Mesendoderm (in vitro differentiated cells): ENCODE data around the gene PTGR3.
A peak's percentile ranks its signal among the peaks of the same experiment; 100 is the strongest.

Experiments used
- DNase-seq: peaks from one replicate; pipeline ENCODE4 v3.0.0; 2013
- H2AK5ac ChIP-seq: 2 replicates; pipeline ENCODE4 v1.6.1; 2013; ENCODE audit warnings: low read length, inconsistent platforms
- H2BK120ac ChIP-seq: 2 replicates; pipeline ENCODE4 v1.6.1; 2013; ENCODE audit warnings: low read depth, mild to moderate bottlenecking, low read length, moderate library complexity, mixed read lengths
- H2BK15ac ChIP-seq: replicated peaks from 2 replicates; pipeline ENCODE4 v1.6.1; 2013; ENCODE audit warnings: low read depth, mild to moderate bottlenecking, moderate library complexity
- H2BK5ac ChIP-seq: 2 replicates; pipeline ENCODE4 v1.6.1; 2013; ENCODE audit warnings: low read length, inconsistent platforms
- H3K18ac ChIP-seq: 2 replicates; pipeline ENCODE4 v1.6.1; 2013; ENCODE audit warnings: mild to moderate bottlenecking, low read length, mixed read lengths
- H3K23ac ChIP-seq: one replicate; pipeline ENCODE4 v1.6.1; 2013; ENCODE audit warnings: low read length
- H3K27ac ChIP-seq: 2 replicates; pipeline ENCODE4 v1.5.1; 2013; ENCODE audit warnings: low read depth, mild to moderate bottlenecking, inconsistent platforms, low read length, moderate library complexity
- H3K27me3 ChIP-seq: 2 replicates; pipeline ENCODE4 v1.6.1; 2013; ENCODE audit warnings: low read length, control low read depth, mild to moderate bottlenecking, inconsistent platforms; ENCODE audit not compliant: insufficient read depth, poor library complexity
- H3K36me3 ChIP-seq: 2 replicates; pipeline ENCODE4 v1.6.1; 2013; ENCODE audit warnings: low read length, inconsistent platforms; ENCODE audit not compliant: control insufficient read depth, insufficient read depth
- H3K4ac ChIP-seq: one replicate; pipeline ENCODE4 v1.6.1; 2013; ENCODE audit warnings: low read depth, mild to moderate bottlenecking, low read length, moderate library complexity
- H3K4me1 ChIP-seq: 2 replicates; pipeline ENCODE4 v1.6.1; 2013; ENCODE audit warnings: low read depth, low read length, inconsistent platforms; ENCODE audit not compliant: control insufficient read depth
- H3K4me2 ChIP-seq: 2 replicates; pipeline ENCODE4 v1.6.1; 2013; ENCODE audit warnings: low read length
- H3K4me3 ChIP-seq: 2 replicates; pipeline ENCODE4 v1.5.1; 2013; ENCODE audit warnings: mild to moderate bottlenecking, low read length
- H3K56ac ChIP-seq: one replicate; pipeline ENCODE4 v1.6.1; 2013; ENCODE audit warnings: low read length
- H3K79me1 ChIP-seq: 2 replicates; pipeline ENCODE4 v1.6.1; 2013; ENCODE audit warnings: low read length, inconsistent platforms
- H3K79me2 ChIP-seq: 2 replicates; pipeline ENCODE4 v1.6.1; 2013; ENCODE audit warnings: mild to moderate bottlenecking, low read length; ENCODE audit not compliant: control insufficient read depth, insufficient read depth
- H3K9ac ChIP-seq: 2 replicates; pipeline ENCODE4 v1.6.1; 2013; ENCODE audit warnings: low read length, inconsistent platforms
- H4K5ac ChIP-seq: one replicate; pipeline ENCODE4 v1.6.1; 2013; ENCODE audit warnings: low read length
- H4K8ac ChIP-seq: one replicate; pipeline ENCODE4 v1.6.1; 2013; ENCODE audit warnings: low read depth, mild to moderate bottlenecking, control low read depth, low read length, moderate library complexity
- WGBS: extraction: QIAGEN DNeasy Blood & Tissue Kit; methylation state at CpG from one replicate; pipeline ENCODE4 v1.1.7; 2013; ENCODE audit warnings: low lambda C conversion rate, missing lambda C conversion rate; ENCODE audit not compliant: insufficient coverage; ENCODE audit errors: extremely low coverage; 5-methylcytosine and 5-hydroxymethylcytosine counted together

Gene PTGR3

GRCh38 chr18:75204732-75205513 lies 4.0 kb downstream of the PTGR3 start:
- Histone ChIP-seq H3K4me1 (peaks cover 3% of the 10 kb centered on the region), H2BK5ac (no peak overlapping the region), H3K79me2 (no peaks in the 10 kb centered on the region), H3K4ac (no peak overlapping the region), H3K4me2 (peak overlapping the region; percentile 71), H3K79me1 (no peaks in the 10 kb centered on the region), H2AK5ac (no peak overlapping the region), H3K36me3 (no peaks in the 10 kb centered on the region), H3K9ac (peak overlapping the region; percentile 42), H3K23ac (peak overlapping the region; percentile 66), H4K5ac (no peak overlapping the region), H3K27me3 (peaks cover 34% of the 10 kb centered on the region), H2BK15ac (no peak overlapping the region), H3K18ac (no peak overlapping the region), H2BK120ac (no peak overlapping the region), H3K27ac (no peak overlapping the region), H4K8ac (no peak overlapping the region), H3K4me3 (no peak overlapping the region), H3K56ac (peak overlapping the region; percentile 62)
- WGBS, result no CpG with 5 or more reads among the region's 75 CpGs
- peak; percentile 27 for DNase-seq

DNA sequence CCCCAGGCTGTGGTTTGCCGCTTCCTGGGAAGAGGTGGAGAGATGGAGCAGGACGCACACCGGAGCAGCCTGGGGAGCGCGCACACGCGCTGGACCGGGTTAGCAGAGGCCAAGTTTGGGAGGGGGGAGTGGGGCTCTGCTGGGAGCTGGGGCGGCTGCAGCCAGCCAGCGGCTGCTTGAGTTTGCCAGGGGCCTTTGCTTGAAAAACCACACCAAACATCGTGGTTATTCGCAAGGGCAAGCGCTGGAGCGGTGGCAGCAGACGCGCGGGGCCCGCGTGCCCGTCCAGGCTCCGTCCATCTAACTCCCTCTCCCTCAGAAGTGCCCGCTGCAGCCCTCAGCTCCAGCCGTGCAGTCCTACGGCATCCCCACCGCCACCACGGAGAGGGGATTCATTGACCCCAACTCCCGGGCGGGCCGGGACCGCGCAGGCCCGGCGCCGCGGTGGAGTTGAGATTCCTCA lies 4.6 kb downstream of the PTGR3 start:
- no peak overlapping the region for H3K27ac ChIP-seq
- H3K79me1 ChIP-seq, result no peaks in the 10 kb centered on the region
- no peak overlapping the region for H2BK15ac ChIP-seq
- peak overlapping the region; percentile 71 for H3K4me2 ChIP-seq
- no CpG with 5 or more reads among the region's 35 CpGs for WGBS
- peak overlapping the region; percentile 62 for H3K56ac ChIP-seq
- no peak overlapping the region for H2BK120ac ChIP-seq
- H3K18ac ChIP-seq, result no peak overlapping the region
- H4K8ac ChIP-seq, result no peak overlapping the region
- no peaks in the 10 kb centered on the region for H3K79me2 ChIP-seq
- no peaks in the 10 kb centered on the region for H3K36me3 ChIP-seq
- peaks cover 34% of the 10 kb centered on the region for H3K27me3 ChIP-seq
- H3K23ac ChIP-seq, result no peak overlapping the region
- H2BK5ac ChIP-seq, result no peak overlapping the region
- no peak overlapping the region for H4K5ac ChIP-seq
- no peak overlapping the region for H3K4me3 ChIP-seq
- no peak overlapping the region for H2AK5ac ChIP-seq
- no peak overlapping the region for H3K4ac ChIP-seq
- peak overlapping the region; percentile 26 for H3K9ac ChIP-seq
- DNase-seq, result peak; percentile 48
- H3K4me1 ChIP-seq, result peaks cover 3% of the 10 kb centered on the region

GRCh38 chr18:75203416-75204268 lies 5.3 kb downstream of the PTGR3 start:
- no peak overlapping the region for H4K8ac ChIP-seq
- peaks cover 3% of the 10 kb centered on the region for H3K4me1 ChIP-seq
- H3K4ac ChIP-seq, result no peak overlapping the region
- no peak overlapping the region for H3K9ac ChIP-seq
- H3K36me3 ChIP-seq, result no peaks in the 10 kb centered on the region
- no peak overlapping the region for H2BK120ac ChIP-seq
- WGBS, result no CpG with 5 or more reads among the region's 24 CpGs
- peaks cover 34% of the 10 kb centered on the region for H3K27me3 ChIP-seq
- no peak overlapping the region for H3K4me3 ChIP-seq
- no peak overlapping the region for H2BK5ac ChIP-seq
- no peak overlapping the region for H3K27ac ChIP-seq
- H3K56ac ChIP-seq, result no peak overlapping the region
- no peak overlapping the region for H2AK5ac ChIP-seq
- DNase-seq, result peak; percentile 13
- no peak overlapping the region for H3K18ac ChIP-seq
- H3K23ac ChIP-seq, result no peak overlapping the region
- H2BK15ac ChIP-seq, result no peak overlapping the region
- no peak overlapping the region for H4K5ac ChIP-seq
- H3K4me2 ChIP-seq, result peak overlapping the region; percentile 26
- H3K79me2 ChIP-seq, result no peaks in the 10 kb centered on the region
- no peaks in the 10 kb centered on the region for H3K79me1 ChIP-seq

GRCh38 chr18:75202696-75203365 lies 6.1 kb downstream of the PTGR3 start:
- H3K27ac ChIP-seq, result no peak overlapping the region
- H3K4me1 ChIP-seq, result peaks cover 1% of the 10 kb centered on the region
- no peak overlapping the region for H3K56ac ChIP-seq
- no peak overlapping the region for H3K9ac ChIP-seq
- no CpG with 5 or more reads among the region's 6 CpGs for WGBS
- no peak overlapping the region for H3K4me3 ChIP-seq
- no peak overlapping the region for H2AK5ac ChIP-seq
- no peaks in the 10 kb centered on the region for H3K79me2 ChIP-seq
- no peak overlapping the region for H3K4ac ChIP-seq
- DNase-seq, result no peak
- no peaks in the 10 kb centered on the region for H3K79me1 ChIP-seq
- H4K8ac ChIP-seq, result no peak overlapping the region
- H3K36me3 ChIP-seq, result no peaks in the 10 kb centered on the region
- H2BK5ac ChIP-seq, result no peak overlapping the region
- H2BK15ac ChIP-seq, result no peak overlapping the region
- H2BK120ac ChIP-seq, result no peak overlapping the region
- peaks cover 33% of the 10 kb centered on the region for H3K27me3 ChIP-seq
- H3K23ac ChIP-seq, result no peak overlapping the region
- H3K4me2 ChIP-seq, result no peak overlapping the region
- H4K5ac ChIP-seq, result no peak overlapping the region
- no peak overlapping the region for H3K18ac ChIP-seq

GRCh38 chr18:75201282-75202270 lies 7.4 kb downstream of the PTGR3 start:
- H3K9ac ChIP-seq, result no peak overlapping the region
- no peaks in the 10 kb centered on the region for H3K4me1 ChIP-seq
- H4K5ac ChIP-seq, result no peak overlapping the region
- H3K4ac ChIP-seq, result no peak overlapping the region
- no peak overlapping the region for H3K4me3 ChIP-seq
- H3K18ac ChIP-seq, result no peak overlapping the region
- H3K23ac ChIP-seq, result no peak overlapping the region
- no peak overlapping the region for H2BK5ac ChIP-seq
- H3K36me3 ChIP-seq, result no peaks in the 10 kb centered on the region
- peaks cover 20% of the 10 kb centered on the region for H3K27me3 ChIP-seq
- no peaks in the 10 kb centered on the region for H3K79me2 ChIP-seq
- DNase-seq, result no peak
- no peak overlapping the region for H3K27ac ChIP-seq
- no peak overlapping the region for H3K4me2 ChIP-seq
- H3K79me1 ChIP-seq, result no peaks in the 10 kb centered on the region
- no peak overlapping the region for H2AK5ac ChIP-seq
- no peak overlapping the region for H2BK120ac ChIP-seq
- no peak overlapping the region for H2BK15ac ChIP-seq
- H4K8ac ChIP-seq, result no peak overlapping the region
- WGBS, result no CpG with 5 or more reads among the region's 18 CpGs
- H3K56ac ChIP-seq, result no peak overlapping the region
